ENCODE results near the gene HTT-AS. TPM values are rescaled to one million over a fixed set of nuclear protein-coding genes. Genes with fewer than 3 reads are reported as not detected.

HTT-AS gene
- total RNA-seq, 1 donor from 2014 or later, result not detected

- TF ChIP-seq CTCF (IDR thresholded peaks at IDR 0.05; ENCODE audit: unreplicated experiment), result no peak
- Mint-ChIP-seq H3K27ac (ENCODE audit: unreplicated experiment) (no peak overlapping the region), H3K4me3 (ENCODE audit: unreplicated experiment) (peak overlapping the region; percentile 6), H3K4me1 (ENCODE audit: unreplicated experiment) (peaks cover 19% of the 10 kb centered on the region), H3K27me3 (ENCODE audit: unreplicated experiment) (peaks cover 2% of the 10 kb centered on the region), H3K36me3 (ENCODE audit: low read depth, unreplicated experiment) (peaks cover 31% of the 10 kb centered on the region), H3K9me3 (ENCODE audit: unreplicated experiment) (no peaks in the 10 kb centered on the region)
- no peak for DNase-seq (ENCODE audit: low spot score)
Observed at GRCh38 chr4:3119464-3119863, 45.1 kb upstream of the HTT-AS start.

- no peak for TF ChIP-seq CTCF (IDR thresholded peaks at IDR 0.05; ENCODE audit: unreplicated experiment)
- Mint-ChIP-seq H3K27ac (ENCODE audit: unreplicated experiment) (no peak overlapping the region), H3K27me3 (ENCODE audit: unreplicated experiment) (peaks cover 2% of the 10 kb centered on the region), H3K36me3 (ENCODE audit: low read depth, unreplicated experiment) (peaks cover 40% of the 10 kb centered on the region), H3K9me3 (ENCODE audit: unreplicated experiment) (no peaks in the 10 kb centered on the region), H3K4me1 (ENCODE audit: unreplicated experiment) (peaks cover 12% of the 10 kb centered on the region), H3K4me3 (ENCODE audit: unreplicated experiment) (no peak overlapping the region)
- DNase-seq (ENCODE audit: low spot score), result no peak
Observed at GRCh38 chr4:3118312-3118711, 44.0 kb upstream of the HTT-AS start.

GRCh38 chr4:3116955-3117354, 42.6 kb upstream of the HTT-AS start:
- TF ChIP-seq CTCF (IDR thresholded peaks at IDR 0.05; ENCODE audit: unreplicated experiment), result no peak
- no peak for DNase-seq (ENCODE audit: low spot score)
- H3K27me3 Mint-ChIP-seq (ENCODE audit: unreplicated experiment), result peaks cover 1% of the 10 kb centered on the region
- no peak overlapping the region for H3K4me3 Mint-ChIP-seq (ENCODE audit: unreplicated experiment)
- H3K9me3 Mint-ChIP-seq (ENCODE audit: unreplicated experiment), result no peaks in the 10 kb centered on the region
- peaks cover 47% of the 10 kb centered on the region for H3K36me3 Mint-ChIP-seq (ENCODE audit: low read depth, unreplicated experiment)
- no peak overlapping the region for H3K27ac Mint-ChIP-seq (ENCODE audit: unreplicated experiment)
- H3K4me1 Mint-ChIP-seq (ENCODE audit: unreplicated experiment), result peaks cover 10% of the 10 kb centered on the region

- no peak for DNase-seq (ENCODE audit: low spot score)
- Mint-ChIP-seq H3K4me1 (ENCODE audit: unreplicated experiment) (peaks cover 19% of the 10 kb centered on the region), H3K4me3 (ENCODE audit: unreplicated experiment) (no peak overlapping the region), H3K36me3 (ENCODE audit: low read depth, unreplicated experiment) (peaks cover 44% of the 10 kb centered on the region), H3K9me3 (ENCODE audit: unreplicated experiment) (no peaks in the 10 kb centered on the region), H3K27me3 (ENCODE audit: unreplicated experiment) (peaks cover under 1% of the 10 kb centered on the region), H3K27ac (ENCODE audit: unreplicated experiment) (no peak overlapping the region)
- no peak for TF ChIP-seq CTCF (IDR thresholded peaks at IDR 0.05; ENCODE audit: unreplicated experiment)
Observed at GRCh38 chr4:3115637-3116270, 41.4 kb upstream of the HTT-AS start.

- no peak for TF ChIP-seq CTCF (IDR thresholded peaks at IDR 0.05; ENCODE audit: unreplicated experiment)
- peaks cover 50% of the 10 kb centered on the region for H3K36me3 Mint-ChIP-seq (ENCODE audit: low read depth, unreplicated experiment)
- peaks cover 27% of the 10 kb centered on the region for H3K4me1 Mint-ChIP-seq (ENCODE audit: unreplicated experiment)
- no peak for DNase-seq (ENCODE audit: low spot score)
- H3K27ac Mint-ChIP-seq (ENCODE audit: unreplicated experiment), result no peak overlapping the region
- no peak overlapping the region for H3K4me3 Mint-ChIP-seq (ENCODE audit: unreplicated experiment)
- H3K27me3 Mint-ChIP-seq (ENCODE audit: unreplicated experiment), result peaks cover 3% of the 10 kb centered on the region
- H3K9me3 Mint-ChIP-seq (ENCODE audit: unreplicated experiment), result no peaks in the 10 kb centered on the region
Observed at GRCh38 chr4:3114377-3114776, 40.0 kb upstream of the HTT-AS start.
